Measurements from ENCODE around the gene ZBTB11. TPM values are rescaled to one million over a fixed set of nuclear protein-coding genes. Genes with fewer than 3 reads are reported as not detected.
A peak's percentile ranks its signal among the peaks of the same experiment; 100 is the strongest.

The ZBTB11 gene
- polyA plus RNA-seq, 3 donors, result 5.1 to 20.2 (median 6.8) TPM

GRCh38 chr3:101634591-101635196, 42.2 kb downstream of the ZBTB11 start:
- intact Hi-C loops (cut with micrococcal nuclease), result no loop called here
- Histone ChIP-seq H3K4me1 (ENCODE audit: control insufficient read depth in 1 of 2, insufficient read depth in 2 of 2, low read length in 2 of 2) (no peaks in the 10 kb centered on the region), H3K27me3 (ENCODE audit: control insufficient read depth in 2 of 2, insufficient read depth in 2 of 2, low read length in 2 of 2) (no peaks in the 10 kb centered on the region), H3K9ac (ENCODE audit: insufficient read depth, low read length, poor library complexity, severe bottlenecking) (no peak overlapping the region), H3K27ac (ENCODE audit: low read depth in 1 of 2, low read length in 2 of 2) (no peak overlapping the region), H3K4me2 (replicated peaks; ENCODE audit: extremely low read depth, low read length, poor library complexity, severe bottlenecking) (no peak overlapping the region), H3K79me2 (ENCODE audit: insufficient read depth, low read length) (no peaks in the 10 kb centered on the region), H4K20me1 (ENCODE audit: insufficient read depth, low read length) (no peaks in the 10 kb centered on the region), H3K36me3 (replicated peaks in 1 of 2; ENCODE audit: control insufficient read depth in 1 of 2, insufficient read depth in 2 of 2, low read length in 2 of 2) (no peaks in the 10 kb centered on the region), H2AFZ (ENCODE audit: insufficient read depth, low read depth, low read length, poor library complexity, severe bottlenecking) (no peak overlapping the region), H3K4me3 (replicated peaks in 1 of 3; ENCODE audit: low read depth in 2 of 3, low read length in 3 of 3) (no peak overlapping the region), H3K9me3 (replicated peaks in 1 of 2; ENCODE audit: control insufficient read depth in 1 of 2, insufficient read depth in 1 of 2, low read length in 2 of 2) (no peaks in the 10 kb centered on the region)
- no peak for TF ChIP-seq CTCF (IDR thresholded peaks at IDR 0.05)
- Mint-ChIP-seq H3K36me3 (no peaks in the 10 kb centered on the region), H3K4me3 (no peak overlapping the region), H3K27me3 (ENCODE audit: low read depth in 3 of 3) (peaks cover 0 to 2% (median 2%) of the 10 kb centered on the region in 3 donors), H3K27ac (peak overlapping the region in 1 of 7 donors; percentile 37), H3K9me3 (no peaks in the 10 kb centered on the region), H3K4me1 (peaks cover 4% of the 10 kb centered on the region)
- WGBS (ENCODE audit: insufficient coverage), result 100% methylated on average over 3 of the region's 9 CpGs
- no peak for DNase-seq

GRCh38 chr3:101633186-101633585, 43.7 kb downstream of the ZBTB11 start:
- H3K4me2 ChIP-seq (replicated peaks; ENCODE audit: extremely low read depth, low read length, poor library complexity, severe bottlenecking), result no peak overlapping the region
- H3K27me3 Mint-ChIP-seq (ENCODE audit: low read depth in 3 of 3), result peaks cover 0 to 2% (median 0%) of the 10 kb centered on the region in 3 donors
- H3K4me1 ChIP-seq (ENCODE audit: control insufficient read depth in 1 of 2, insufficient read depth in 2 of 2, low read length in 2 of 2), result no peaks in the 10 kb centered on the region
- H3K27ac ChIP-seq (ENCODE audit: low read depth in 1 of 2, low read length in 2 of 2), result no peak overlapping the region
- 100% methylated on average over 5 of the region's 10 CpGs for WGBS (ENCODE audit: insufficient coverage)
- intact Hi-C loops (cut with micrococcal nuclease), result no loop called here
- H3K4me3 Mint-ChIP-seq, result no peak overlapping the region
- peaks cover 4% of the 10 kb centered on the region for H3K4me1 Mint-ChIP-seq
- no peaks in the 10 kb centered on the region for H3K27me3 ChIP-seq (ENCODE audit: control insufficient read depth in 2 of 2, insufficient read depth in 2 of 2, low read length in 2 of 2)
- no peak overlapping the region for H2AFZ ChIP-seq (ENCODE audit: insufficient read depth, low read depth, low read length, poor library complexity, severe bottlenecking)
- no peaks in the 10 kb centered on the region for H3K36me3 ChIP-seq (replicated peaks in 1 of 2; ENCODE audit: control insufficient read depth in 1 of 2, insufficient read depth in 2 of 2, low read length in 2 of 2)
- H3K9me3 Mint-ChIP-seq, result no peaks in the 10 kb centered on the region
- H4K20me1 ChIP-seq (ENCODE audit: insufficient read depth, low read length), result no peaks in the 10 kb centered on the region
- no peak overlapping the region for H3K4me3 ChIP-seq (replicated peaks in 1 of 3; ENCODE audit: low read depth in 2 of 3, low read length in 3 of 3)
- no peak for DNase-seq
- TF ChIP-seq CTCF (IDR thresholded peaks at IDR 0.05), result no peak
- H3K79me2 ChIP-seq (ENCODE audit: insufficient read depth, low read length), result no peaks in the 10 kb centered on the region
- no peaks in the 10 kb centered on the region for H3K36me3 Mint-ChIP-seq
- no peaks in the 10 kb centered on the region for H3K9me3 ChIP-seq (replicated peaks in 1 of 2; ENCODE audit: control insufficient read depth in 1 of 2, insufficient read depth in 1 of 2, low read length in 2 of 2)
- no peak overlapping the region for H3K9ac ChIP-seq (ENCODE audit: insufficient read depth, low read length, poor library complexity, severe bottlenecking)
- H3K27ac Mint-ChIP-seq, result peak overlapping the region in 1 of 7 donors; percentile 13
